GM19468 (cell line): ENCODE data around the gene DSTN.

ENCODE experiments used
- ATAC-seq: cut with Tn5 transposase; IDR thresholded peaks from one replicate; pipeline ENCODE4 v1.9.1; 2021; ENCODE audit warnings: mild to moderate bottlenecking, moderate library complexity, moderate number of reproducible peaks; ENCODE audit not compliant: unreplicated experiment; ENCODE audit errors: extremely low read depth

DSTN gene

DNA sequence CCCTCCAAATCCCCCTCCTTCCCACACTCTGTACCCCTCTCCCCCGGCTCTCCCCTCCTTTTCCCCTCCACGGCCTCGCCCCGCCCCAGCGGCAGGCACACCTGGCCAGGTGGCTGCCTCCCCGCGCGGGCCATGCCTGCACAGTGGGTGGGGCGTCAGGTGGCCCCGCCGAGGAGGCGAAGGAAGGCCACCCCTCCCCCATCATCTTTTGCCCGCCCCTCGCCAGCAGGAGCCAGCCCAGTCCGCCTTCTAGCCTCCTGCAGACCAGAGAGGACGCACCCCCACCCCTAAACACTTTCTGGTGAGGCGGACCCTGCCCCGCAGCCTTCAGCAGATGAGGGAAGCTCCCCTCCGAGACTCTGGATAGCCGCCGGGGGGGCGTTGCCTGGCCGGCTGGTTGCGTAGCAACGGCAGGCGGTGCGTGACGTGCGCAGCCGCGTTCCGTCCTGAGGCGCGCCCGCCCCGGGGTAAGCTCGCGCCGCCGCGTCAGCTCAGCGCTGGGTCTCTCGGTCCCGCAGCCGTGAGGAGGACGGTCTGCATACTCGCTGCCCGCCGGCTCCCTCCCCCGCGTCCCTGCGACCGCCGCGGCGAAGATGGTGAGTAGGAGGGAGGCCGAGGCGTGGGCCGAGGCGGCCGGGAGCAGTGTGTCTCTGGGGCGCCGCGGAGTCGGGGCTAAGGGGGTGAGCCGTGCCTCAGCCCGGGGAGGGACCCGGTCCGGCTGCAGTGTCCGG is at the start of gene DSTN:
Gene DSTN, plus strand, starts transcription at position 460 of the 731 bp plus-strand sequence. Its CDS starts 134 bp downstream, at position 594.
- peak; percentile 68 for ATAC-seq

DNA sequence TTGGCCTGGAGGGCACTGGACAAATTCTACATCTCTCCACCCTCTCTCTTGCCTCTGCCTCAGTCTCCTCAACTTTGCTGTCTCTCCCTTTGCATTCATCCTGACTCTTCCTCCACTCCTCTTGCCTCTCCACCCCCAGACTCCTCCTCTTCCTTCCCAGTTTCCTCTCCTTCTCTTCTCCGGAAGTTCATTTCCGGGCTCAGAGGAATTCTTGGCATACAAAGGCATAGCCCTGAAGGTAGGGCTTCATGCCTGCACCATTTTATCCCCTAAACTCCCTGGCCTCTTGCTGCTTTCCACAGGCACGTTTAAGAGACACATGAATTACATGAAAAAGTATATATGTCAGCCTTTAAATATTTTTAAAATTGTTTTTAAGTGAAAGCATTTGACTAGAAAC is 49.3 kb upstream of the DSTN start:
- ATAC-seq = no peak

DNA sequence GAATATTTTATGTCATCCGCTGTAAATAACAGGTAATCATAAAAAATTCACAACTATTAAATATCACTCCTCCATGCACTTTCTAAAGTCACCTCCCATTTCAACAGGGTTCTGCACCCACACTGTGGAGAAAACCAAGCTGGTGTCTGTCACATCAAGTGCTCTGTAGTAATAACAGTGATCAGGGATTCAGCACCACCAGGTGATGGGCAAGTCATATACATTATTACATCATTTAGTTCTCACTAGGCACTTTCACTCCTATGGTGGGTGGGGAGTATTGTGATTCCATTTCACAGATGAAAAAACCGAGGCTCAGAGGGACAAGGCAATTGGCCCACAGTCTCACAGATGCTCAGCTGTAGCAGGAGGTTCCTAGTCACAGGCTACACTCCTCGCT is 47.3 kb upstream of the DSTN start:
- no peak for ATAC-seq

DNA sequence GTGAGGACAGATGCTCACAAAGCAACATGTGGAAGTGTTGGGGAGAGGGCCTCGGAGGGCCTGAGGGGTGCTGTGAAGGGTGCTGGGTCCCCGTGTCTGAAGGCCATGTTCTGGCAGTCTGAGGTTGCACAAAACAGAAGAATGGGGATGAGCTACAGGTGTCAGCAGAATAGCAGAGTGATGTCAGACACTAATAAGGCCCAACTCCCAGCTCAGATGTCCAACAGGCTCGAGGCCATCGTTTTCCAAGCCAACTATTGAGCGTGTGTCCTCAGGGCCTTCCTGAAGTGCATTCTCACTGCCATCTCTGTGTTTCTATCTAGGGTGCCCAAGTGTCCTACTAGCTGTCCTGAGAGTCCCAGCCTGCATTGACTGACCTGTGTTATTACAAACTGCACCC is 46.5 kb upstream of the DSTN start:
- ATAC-seq = no peak

DNA sequence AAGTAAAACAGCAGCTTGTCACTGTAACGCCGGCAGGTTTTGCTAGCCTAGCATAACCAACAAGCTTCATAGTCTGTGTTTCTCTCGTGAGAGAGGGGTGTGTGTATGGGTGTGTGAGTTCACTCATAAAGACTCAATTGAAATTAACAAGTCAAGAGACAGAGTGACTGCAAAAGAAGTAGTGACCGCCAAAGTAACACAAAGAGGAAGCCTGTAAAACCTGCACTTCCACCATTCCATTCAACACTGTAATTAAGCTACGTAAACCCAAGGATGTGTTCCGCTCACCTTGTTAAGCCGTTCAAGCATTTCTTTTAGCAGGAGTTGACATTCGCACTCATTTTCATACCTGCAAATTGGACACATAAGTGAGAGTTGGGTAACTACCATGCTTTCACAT is 45.3 kb upstream of the DSTN start:
- ATAC-seq = no peak

DNA sequence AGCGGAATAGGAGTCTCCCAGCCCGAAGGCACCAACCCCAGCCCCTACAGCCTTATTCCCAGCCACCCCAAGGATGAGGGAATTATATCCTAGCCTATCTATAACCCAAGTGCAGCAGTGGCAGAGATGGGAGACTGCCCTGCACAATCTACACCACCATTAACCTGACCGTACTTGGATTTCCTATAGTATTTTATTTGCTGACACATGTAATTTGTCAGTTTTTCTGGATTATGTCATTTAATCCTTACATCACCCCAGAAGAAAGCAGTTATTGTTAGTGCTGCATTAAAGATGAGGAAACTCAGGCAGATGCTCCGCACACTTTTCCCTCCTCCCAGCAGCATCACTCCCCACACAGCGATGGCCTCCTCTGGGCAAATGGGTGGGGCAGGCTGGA is 44.7 kb upstream of the DSTN start:
- no peak for ATAC-seq

DNA sequence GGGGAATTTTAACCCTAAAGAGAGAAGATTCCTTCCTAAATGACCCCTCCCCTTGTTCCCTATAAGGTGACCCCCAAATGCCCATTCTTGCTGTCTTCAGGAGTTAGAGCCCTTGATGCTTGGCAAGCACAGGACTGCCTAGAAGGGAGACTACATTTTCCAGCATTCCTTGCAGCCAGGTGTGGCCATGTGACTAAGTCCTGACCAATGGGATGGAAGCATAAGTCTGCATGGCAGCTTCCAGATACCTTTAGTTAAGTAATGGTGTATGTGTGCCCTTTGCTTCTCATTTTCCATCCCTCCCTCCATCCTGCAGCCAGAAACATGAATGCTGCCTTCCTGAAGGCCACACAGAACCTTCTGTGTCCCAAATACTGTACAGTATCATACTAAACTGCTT is 44.2 kb upstream of the DSTN start:
- no peak for ATAC-seq

DNA sequence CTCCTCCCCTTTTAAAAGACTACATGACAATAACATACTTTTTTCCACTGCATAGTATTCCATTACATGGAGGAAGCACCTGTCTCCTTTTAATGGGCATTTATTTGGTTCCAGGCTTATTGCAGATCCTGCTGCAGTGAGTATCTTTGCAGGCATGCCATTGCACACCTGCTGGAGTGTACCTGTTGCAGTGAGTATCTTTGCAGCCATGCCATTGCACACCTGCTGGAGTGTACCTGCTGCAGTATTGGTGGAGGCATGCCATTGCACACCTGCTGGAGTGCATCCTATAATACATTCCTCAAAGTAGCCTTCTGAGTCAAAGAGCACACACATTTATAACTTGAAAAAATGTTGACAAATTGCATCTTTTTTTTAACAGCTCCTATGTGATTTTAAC is 40.3 kb upstream of the DSTN start:
- ATAC-seq = no peak

DNA sequence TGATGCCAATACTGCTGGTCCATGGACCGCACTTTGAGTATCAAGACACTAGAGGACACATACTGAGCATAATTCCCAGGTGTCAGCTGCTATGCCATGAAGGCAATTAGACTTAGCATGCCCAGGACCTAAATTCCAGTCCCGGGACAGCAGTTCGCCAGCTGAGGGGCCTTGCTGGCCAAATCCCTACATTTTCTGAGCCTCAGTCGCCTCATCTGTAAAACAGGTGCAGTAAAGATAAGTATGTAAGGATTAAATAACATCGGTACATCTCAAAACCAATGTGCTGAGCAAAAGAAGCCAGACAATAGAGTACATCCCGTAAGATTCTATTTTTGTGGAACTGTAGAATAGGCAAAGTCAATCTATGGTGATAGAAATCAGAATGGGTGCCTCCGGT is 39.7 kb upstream of the DSTN start:
- ATAC-seq = no peak

DNA sequence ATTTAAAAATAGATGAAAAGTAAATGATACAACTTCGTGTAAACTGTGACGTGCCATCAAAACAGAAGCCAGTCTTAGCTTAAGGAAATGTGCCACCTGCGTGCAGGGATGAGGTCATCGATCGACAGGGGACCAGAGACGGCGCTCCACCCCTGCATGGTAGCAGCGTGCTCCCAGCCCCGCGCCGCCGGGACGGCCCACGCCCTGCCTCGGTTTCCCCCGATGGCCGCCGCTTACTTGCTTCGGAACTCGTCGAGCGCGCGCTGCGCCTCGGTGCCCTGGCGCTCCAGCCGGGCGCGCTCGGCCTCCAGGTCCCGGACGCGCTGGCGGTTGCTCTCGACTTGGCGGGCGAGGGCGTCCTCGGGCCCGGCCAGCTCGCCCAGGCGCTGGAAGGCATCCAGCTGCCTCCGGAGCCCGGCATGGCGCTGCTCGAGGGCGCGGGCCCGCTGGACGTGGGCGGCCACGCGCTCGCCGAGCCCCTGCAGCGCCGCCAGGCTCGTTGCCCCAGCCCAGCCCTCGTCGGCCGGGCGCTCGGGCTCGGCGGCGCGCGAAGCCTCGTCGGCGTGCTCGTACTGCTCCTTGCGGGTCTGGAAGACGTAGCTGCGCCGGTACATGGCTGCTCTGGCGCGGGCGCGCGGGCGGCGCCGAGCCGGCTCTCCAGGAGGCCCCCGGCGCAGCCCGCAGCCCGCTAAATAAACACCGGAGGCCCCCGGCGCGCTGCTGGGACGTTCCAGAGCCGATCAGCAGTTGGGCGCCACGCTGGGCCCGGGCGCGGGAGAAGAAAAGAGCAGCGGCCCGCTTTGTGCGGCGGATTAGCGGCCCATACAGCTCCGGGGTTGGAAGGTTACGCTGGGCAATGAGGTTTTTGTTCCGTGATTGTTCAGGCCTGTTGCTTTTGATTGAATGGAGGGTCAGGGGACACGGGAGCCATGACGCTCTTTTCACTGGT is 38.9 kb upstream of the DSTN start, which contains the start of gene BFSP1:
Gene BFSP1, minus strand, starts transcription at position 664 of the 949 bp plus-strand sequence. Its CDS starts 50 bp downstream, at position 614.
- no peak for ATAC-seq

DNA sequence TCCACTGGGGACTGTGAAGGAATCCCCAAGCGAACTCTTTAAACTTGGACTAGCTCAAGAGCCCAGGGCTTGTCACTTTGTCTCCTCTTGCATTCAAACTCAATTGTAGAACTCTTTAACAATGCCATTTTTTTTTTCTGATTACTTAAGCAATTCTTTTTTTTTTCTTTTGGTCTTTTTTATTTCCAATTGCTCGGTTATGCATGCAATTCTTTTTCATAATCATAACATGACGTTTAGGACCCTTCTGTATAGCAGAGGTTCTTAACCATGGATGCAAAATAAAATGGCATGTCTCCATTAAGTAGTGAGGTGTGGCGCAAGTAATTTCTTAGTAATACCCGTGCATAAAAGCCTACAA is 38.2 kb upstream of the DSTN start:
- no peak for ATAC-seq

DNA sequence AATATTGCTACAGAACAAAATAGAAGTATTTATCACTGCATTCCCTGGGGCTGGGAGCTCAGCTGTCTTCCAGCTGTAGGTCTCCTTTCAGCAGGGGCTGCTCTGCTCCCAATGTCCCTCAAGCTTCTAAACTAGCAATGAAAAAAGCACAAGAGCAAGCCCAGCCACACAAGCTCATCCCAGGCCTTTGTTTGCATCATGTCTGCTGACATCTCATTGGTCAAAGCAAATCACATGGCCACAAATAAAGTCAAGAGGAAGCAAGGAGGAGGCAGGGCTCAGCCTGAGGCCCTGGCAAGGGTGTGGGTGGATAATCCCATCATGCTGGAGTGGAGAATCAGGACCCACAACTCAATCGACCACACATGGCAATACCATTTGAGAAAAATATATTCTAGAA is 36.5 kb upstream of the DSTN start:
- no peak for ATAC-seq

DNA sequence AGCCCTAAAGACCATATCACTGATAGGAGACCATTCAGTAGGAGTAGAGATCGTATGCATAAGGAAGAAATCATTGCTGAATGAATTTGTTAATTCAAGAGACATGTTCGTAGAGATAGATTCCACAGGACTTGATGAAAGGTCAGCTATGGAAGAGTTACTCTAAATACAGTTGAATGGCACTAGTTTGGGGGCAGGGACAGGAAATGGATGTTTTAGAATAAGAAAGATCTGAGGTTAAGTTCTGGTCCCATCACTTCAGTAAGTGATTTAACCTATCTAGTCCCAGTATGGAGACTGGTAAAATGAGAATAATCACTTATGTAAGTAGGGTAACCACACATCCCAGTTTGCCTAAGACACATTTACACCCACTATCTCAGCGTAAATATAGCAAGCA is 35.8 kb upstream of the DSTN start:
- ATAC-seq = no peak

DNA sequence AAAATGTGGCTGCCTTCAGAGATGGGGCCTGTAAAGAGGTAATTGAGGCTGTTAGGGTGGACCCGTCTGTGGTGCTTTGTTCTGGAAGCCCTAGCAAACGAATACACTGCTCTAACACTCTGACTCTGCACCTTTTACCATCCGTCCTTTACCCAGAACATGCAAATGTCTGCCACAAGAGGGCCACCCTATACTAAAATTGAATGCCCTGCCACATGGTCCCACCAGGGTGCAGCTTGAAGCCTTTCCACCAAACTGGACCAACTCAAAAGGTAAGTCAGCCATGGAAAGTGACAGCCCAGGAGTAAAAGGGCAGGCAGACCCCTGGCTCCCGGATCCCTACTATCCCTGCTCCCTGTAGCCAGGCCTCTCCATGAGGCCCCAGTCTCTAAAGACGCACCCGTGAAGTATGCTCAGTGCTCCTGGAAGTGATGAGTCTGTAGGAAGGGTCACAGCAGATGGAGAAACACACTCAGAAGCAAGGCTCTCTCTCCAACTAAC is 32.9 kb upstream of the DSTN start:
- peak; percentile 87 for ATAC-seq

DNA sequence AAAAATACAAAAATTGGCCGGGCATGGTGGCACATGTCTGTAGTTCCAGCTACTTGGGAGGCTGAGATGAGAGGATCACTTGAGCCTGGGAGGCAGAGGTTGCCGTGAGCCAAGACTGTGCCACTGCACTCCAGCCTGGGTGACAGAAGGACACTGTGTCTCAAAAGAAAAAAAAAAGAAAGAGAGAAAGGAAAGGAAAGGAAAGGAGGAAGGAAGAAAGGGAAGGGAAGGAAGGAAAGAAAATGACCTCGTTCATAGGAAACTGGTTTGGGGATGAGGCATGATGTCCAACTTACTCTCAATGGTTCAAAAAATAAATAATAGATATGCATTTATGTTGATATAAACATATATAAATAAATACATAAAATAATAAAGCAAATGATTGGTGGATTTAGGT is 31.9 kb upstream of the DSTN start:
- no peak for ATAC-seq

DNA sequence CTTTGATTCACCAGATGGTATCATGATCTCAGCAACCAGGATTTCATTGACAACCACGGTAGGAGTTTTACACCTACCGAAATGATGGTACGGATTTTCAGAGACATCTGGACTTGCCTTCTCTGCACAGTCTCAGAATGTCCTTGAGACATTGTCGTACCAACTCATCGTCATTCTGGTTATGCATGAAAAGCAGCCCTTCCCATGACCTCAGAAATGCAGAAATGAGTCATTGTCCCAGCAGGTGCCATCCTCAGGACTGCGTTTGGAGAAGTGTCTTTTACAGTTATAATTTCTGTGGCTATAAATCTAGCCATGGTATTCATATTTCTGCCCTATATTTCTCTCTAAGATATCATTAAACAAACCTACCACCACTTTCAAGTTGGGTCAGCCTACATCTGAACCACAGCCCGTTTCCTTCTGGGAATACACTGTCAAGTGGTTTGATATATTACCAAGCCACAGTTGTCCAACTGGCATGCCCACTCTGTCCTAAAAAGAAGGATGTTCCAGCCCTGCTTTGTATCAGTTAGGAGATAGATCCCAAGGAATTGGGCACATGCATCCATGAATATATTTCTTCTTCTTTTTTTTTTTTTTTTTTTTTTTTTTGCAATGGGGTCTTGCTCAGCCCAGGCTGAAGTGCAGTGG is 31.2 kb upstream of the DSTN start:
- ATAC-seq = no peak

DNA sequence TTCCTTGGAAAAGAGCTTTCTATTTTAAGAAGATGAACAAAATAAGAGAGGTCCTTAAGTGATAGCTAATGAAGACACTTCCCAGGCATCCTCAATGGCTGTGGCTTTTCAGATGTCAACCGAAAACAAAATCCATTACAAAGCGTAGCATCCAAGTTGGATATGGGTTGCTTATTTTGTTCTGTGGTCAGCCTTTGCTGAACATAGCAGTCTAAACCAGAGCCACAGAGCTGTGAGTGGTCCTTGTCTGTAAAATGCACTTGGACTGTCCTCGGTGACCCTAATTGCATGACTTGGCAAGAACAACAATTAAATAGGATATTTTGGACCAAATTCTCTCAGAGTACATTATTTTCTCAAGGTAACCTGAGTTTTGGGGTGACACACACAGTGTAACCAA is 28.3 kb upstream of the DSTN start:
- no peak for ATAC-seq

DNA sequence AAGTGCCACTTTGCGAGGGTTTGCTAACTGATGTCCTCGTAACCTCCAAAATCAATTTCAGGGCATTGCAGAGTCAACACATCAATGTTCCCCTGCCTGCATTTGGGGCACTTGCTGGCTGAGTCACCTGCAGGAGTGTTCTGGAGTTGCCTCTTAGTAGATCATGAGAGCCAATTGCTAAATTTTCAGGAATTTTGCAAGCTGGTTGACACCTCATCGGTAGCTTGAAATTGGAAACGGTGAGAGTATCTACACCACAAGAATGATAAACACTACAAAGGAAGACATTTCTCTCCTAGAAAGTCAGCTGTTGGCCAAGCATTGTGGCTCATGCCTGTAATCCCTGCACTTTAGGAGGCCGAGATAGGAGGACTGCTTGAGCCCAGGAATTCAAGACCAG is 27.9 kb upstream of the DSTN start:
- no peak for ATAC-seq

DNA sequence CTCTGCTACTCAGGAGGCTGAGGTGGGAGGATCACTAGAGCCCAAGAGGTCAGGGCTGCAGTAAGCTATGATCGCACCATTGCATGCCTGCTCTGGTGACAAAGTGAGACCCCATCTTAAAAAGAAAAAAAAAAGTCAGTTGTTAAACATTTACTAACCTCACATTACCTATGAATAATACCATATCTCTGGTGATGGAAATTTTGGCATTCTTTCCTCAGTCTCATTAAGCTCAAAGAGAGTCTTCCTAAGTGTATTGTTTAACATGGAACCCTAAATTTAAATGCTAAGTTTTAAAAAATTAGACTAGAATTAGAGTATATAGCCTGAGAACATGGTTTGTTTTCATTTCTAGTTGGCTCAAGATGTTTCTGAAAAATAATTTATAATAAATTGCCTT is 27.4 kb upstream of the DSTN start:
- ATAC-seq = no peak

DNA sequence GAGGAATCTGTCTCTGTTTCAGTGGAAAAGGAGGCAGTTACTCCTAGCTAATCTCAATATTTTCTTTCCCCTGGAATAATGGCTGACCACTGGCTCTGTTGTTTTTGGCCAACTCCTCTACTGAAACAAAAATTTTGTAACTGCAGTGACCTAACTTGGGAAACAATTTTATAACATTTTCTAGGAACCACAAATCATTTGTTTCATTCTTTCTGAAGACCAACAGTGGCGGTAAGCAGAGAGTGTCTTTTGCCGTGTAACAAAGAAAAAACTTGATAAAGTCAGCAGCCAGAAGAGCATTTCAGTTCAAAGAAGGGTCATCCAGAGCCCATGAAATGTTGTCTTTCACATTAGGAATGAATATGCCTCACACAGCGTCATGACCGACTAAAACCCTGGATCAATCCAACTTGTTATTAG is 26.9 kb upstream of the DSTN start:
- ATAC-seq = no peak
